ENCODE results near the gene FMC1. TPM values are rescaled to one million over a fixed set of nuclear protein-coding genes. Genes with fewer than 3 reads are reported as not detected.
"Not testable (repeated sequence)": the region's sequence is repeated elsewhere in the genome, so short reads cannot be mapped to it uniquely, and the experiment has no call there.

The FMC1 gene
- polyA plus RNA-seq, 10 donors: 14.9 to 24.8 (median 17.8) TPM

GRCh38 chr7:139339025-139339424 is 2.1 kb upstream of the FMC1 start:
- DNase-seq: no peak

GRCh38 chr7:139339698-139340036 is 1.5 kb upstream of the FMC1 start:
- DNase-seq: no peak

GRCh38 chr7:139340037-139340807 is 915 bp upstream of the FMC1 start:
- DNase-seq: peak; percentile 100

GRCh38 chr7:139340808-139341057 is 404 bp upstream of the FMC1 start:
- peak in 1 of 3 donors; percentile 82 for DNase-seq

- no peak for DNase-seq
These were observed 664 bp downstream of the FMC1 start for GRCh38 chr7:139341776-139342226.

GRCh38 chr7:139345042-139345441 is 3.9 kb downstream of the FMC1 start:
- DNase-seq: no peak

GRCh38 chr7:139351027-139351426 is 9.9 kb downstream of the FMC1 start:
- no peak for DNase-seq

- DNase-seq: no peak
These were observed 13.6 kb downstream of the FMC1 start for GRCh38 chr7:139354729-139355128.

GRCh38 chr7:139355320-139355719 is 14.2 kb downstream of the FMC1 start:
- DNase-seq: no peak

GRCh38 chr7:139357729-139358506 is 16.8 kb downstream of the FMC1 start:
- DNase-seq: not testable (repeated sequence)

GRCh38 chr7:139358541-139359365 is 17.6 kb downstream of the FMC1 start:
- peak in 1 of 3 donors; percentile 46 for DNase-seq

- DNase-seq: peak; percentile 99 to 100 (median 100)
These were observed 18.5 kb downstream of the FMC1 start, which contains the start of gene LUC7L2 for GRCh38 chr7:139359366-139360209. Gene LUC7L2 (plus strand): TSS chr7:139359894. CDS start chr7:139360262, 368 bp downstream.

- DNase-seq: peak; percentile 94 to 98 (median 96)
These were observed 19.2 kb downstream of the FMC1 start for GRCh38 chr7:139360210-139360947.

GRCh38 chr7:139360948-139361307 is 19.8 kb downstream of the FMC1 start:
- DNase-seq: no peak

GRCh38 chr7:139361523-139361922 is 20.4 kb downstream of the FMC1 start:
- no peak for DNase-seq

- no peak for DNase-seq
These were observed 21.2 kb downstream of the FMC1 start for GRCh38 chr7:139362302-139362701.

GRCh38 chr7:139362981-139363380 is 21.8 kb downstream of the FMC1 start:
- DNase-seq: no peak

- no peak for DNase-seq
These were observed 24.2 kb downstream of the FMC1 start for GRCh38 chr7:139365336-139365735.

GRCh38 chr7:139366400-139366799 is 25.3 kb downstream of the FMC1 start:
- DNase-seq: no peak

- DNase-seq: no peak
These were observed 26.5 kb downstream of the FMC1 start for GRCh38 chr7:139367438-139368155.

Measured in muscle of back (tissue), 11 donors.